GM12875 (cell line): Measurements from ENCODE around the gene OGN.

Experiments used
- H3K4me3 ChIP-seq: one replicate; pipeline ENCODE4 v1.5.1; 2011; ENCODE audit warnings: low read depth, low read length, control low read depth
- CTCF ChIP-seq: IDR thresholded peaks from 2 replicates; pipeline ENCODE4 v1.5.1; 2011; ENCODE audit warnings: low read depth, mild to moderate bottlenecking, control low read depth, inconsistent platforms, low read length, moderate library complexity, borderline replicate concordance; ENCODE audit not compliant: insufficient read depth

OGN gene

DNA sequence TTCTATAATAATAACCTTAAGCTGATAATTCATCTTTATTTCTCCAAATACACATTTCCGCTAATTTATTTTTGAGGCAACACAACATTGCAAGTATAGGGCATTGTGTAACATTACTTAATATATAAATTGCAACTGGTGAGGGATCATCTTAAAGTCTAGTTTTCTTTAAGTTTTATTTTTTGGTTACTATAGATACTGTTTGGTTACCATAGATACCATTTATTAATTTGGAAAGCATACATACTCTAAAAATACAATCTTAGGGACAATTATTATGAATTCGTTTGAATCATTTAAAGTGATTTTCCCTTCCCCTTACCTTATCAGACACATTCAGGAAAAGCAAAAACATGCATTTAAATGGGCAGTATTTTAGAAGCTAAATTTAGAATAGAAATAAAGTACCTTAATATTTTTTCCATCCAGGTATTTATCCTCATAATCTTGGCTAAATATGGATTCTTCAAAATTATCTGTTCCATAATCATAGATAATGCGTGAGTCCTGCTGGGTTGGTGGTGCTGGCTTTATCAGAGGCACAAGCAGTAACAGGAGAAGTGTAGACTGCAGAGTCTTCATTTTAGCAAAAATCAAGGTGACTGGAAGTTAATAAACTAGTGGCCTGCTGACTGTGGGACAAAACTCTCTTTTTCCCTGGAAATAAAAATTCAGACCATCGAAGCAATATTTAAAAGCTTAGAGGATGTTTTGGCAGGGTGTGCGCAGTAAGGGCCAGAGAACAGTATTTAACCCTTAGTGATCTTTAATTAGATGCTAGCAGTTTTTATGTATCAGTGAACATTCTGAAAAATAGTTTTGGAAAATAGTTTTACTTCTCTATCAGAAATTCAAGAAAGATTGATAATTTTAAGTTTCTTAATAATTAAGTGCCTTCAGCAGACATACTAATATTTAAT lies 1.3 kb downstream of the OGN start:
- H3K4me3 ChIP-seq = no peak overlapping the region
- no peak for TF ChIP-seq CTCF

- H3K4me3 ChIP-seq = no peak overlapping the region
- TF ChIP-seq CTCF = no peak
These were observed 2.0 kb downstream of the OGN start for GRCh38 chr9:92402360-92402759.

DNA sequence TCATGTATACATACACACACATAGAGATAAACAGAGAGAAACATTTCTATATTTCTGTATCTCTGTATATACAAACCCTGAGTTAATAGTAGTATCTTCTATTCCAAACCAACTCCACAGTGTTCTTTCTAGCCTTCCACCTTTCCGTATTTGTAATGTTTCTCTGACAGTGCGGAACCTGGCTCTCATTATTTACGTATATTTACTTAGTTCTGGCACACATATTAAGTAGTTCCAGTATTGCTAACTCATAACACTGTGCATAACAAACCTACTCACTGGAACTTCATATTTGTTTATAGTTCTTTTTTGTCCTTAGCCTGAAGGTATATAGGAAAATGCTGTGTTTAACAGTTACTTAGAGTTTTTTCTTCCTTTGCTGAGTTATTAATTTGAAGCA lies 6.5 kb downstream of the OGN start:
- no peak overlapping the region for H3K4me3 ChIP-seq
- no peak for TF ChIP-seq CTCF

GRCh38 chr9:92395617-92396016 lies 8.8 kb downstream of the OGN start:
- TF ChIP-seq CTCF = no peak
- H3K4me3 ChIP-seq = no peak overlapping the region

- no peak for TF ChIP-seq CTCF
- H3K4me3 ChIP-seq = no peak overlapping the region
These were observed 10.7 kb downstream of the OGN start for GRCh38 chr9:92393686-92394085.

GRCh38 chr9:92392690-92393089 lies 11.7 kb downstream of the OGN start:
- no peak overlapping the region for H3K4me3 ChIP-seq
- no peak for TF ChIP-seq CTCF

DNA sequence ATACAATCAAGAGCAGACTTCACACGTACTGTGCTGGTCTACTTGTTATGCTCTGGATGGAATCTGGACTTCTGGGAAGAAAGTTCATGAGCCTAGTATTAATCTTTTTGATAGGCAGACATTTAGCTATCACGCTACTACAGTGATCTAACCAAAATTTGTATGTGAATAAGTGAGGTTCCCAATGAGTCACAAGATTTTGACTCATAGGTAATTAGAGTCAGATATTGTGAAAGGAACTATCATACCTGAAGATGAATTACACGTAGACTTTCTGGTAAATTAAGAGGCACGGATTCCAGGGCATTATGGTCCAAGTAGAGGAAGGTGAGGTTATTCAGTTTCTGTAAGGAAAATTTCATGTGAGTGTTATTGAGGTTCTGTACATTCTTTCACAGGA lies 18.4 kb downstream of the OGN start:
- H3K4me3 ChIP-seq = no peak overlapping the region
- TF ChIP-seq CTCF = no peak
